HG02623 (cell line): ENCODE data around the gene NUP160.
A peak's percentile ranks its signal among the peaks of the same experiment; 100 is the strongest.
"Not testable (repeated sequence)": the region's sequence is repeated elsewhere in the genome, so short reads cannot be mapped to it uniquely, and the experiment has no call there.

ENCODE experiments used
- ATAC-seq: cut with Tn5 transposase; IDR thresholded peaks from one replicate; pipeline ENCODE4 v1.9.1; 2021; ENCODE audit warnings: moderate library complexity; ENCODE audit not compliant: unreplicated experiment

Gene NUP160

DNA sequence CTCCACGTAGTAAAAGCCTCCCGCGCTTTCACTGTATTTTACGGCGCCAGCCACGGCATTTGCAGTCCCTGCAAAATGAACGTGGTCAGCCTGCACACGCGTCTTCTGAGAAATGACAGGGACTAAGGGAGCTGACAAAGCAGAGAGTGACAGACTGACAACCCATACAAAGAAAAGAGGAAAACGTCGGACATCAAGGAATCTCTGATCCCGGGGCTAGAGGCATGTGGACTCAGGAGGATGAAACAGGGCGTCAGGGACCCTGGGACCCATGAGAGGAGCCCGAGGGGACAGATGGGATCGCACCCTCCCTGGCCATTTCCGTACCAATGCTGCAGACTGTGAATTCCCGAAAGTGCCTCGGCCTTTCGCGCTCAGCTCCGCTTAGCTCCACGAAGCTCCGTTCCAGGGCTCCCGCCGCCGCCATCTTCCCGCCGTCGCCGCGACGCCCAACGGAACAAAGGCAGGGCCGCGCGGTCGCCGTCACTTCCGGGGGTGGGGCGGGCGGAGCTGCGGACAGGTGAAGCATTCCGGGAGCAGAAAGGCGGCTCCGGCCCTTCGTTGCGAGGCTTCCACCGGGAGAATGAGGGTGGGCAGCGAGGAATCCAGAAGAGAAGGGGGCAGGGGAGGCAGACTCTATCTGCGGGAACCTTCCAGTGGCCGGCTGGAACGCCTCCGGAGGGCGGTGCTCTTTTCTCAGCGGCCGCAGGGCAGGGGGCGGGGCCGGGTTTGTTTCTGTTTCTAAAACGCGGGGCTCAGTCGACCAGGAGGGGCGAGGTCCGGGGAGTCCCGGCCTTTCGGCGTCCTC is at the start of gene NUP160:
Gene NUP160 (minus strand): TSS at position 459 of the 808 bp plus-strand sequence. CDS start 32 bp downstream, at position 427.
- ATAC-seq = peak; percentile 74

GRCh38 chr11:47896199-47896598 is 48.0 kb upstream of the NUP160 start:
- ATAC-seq = no peak

- no peak for ATAC-seq
Observed at GRCh38 chr11:47895035-47895434, 46.9 kb upstream of the NUP160 start.

DNA sequence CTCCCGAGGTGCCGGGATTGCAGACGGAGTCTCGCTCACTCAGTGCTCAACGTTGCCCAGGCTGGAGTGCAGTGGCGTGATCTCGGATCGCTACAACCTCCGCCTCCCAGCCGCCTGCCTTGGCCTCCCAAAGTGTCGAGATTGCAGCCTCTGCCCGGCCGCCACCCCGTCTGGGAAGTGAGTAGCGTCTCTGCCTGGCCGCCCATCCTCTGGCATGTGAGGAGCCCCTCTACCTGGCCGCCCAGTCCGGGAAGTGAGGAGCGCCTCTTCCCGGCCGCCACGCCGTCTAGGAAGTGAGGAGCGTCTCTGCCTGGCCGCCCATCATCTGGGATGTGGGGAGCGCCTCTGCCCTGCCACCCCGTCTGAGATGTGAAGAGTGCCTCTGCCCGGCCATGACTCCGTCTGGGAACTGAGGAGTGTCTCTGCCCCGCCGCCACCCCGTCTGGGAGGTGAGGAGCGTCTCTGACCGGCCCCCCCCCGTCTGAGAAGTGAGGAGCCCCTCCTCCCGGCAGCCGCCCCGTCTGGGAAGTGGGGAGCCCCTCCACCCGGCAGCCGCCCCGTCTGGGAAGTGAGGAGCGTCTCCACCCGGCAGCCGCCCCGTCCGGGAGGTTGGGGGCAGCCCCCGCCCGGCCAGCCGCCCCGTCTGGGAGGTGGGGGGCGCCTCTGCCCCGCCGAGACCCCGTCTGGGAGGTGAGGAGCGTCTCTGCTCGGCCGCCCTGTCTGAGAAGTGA is 44.6 kb upstream of the NUP160 start:
- ATAC-seq = not testable (repeated sequence)

DNA sequence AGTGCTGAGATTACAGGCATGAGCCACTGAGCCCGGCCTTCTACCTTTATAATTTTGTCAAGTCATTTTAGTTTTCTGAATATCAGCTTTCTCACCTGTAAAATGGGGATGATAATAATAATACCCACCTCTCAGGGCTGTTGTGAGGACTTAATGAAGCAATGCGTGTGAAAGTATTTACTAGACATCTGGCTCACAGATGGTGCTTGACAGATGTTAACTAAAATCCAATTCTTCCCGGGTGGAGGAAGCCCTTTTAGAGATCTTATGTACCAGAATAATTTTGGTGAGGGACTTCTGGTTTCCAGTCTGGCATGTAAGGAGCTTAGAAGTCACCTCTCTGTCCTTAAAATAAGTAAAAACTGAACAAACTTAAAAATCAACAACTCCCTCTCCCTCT is 43.7 kb upstream of the NUP160 start:
- no peak for ATAC-seq

DNA sequence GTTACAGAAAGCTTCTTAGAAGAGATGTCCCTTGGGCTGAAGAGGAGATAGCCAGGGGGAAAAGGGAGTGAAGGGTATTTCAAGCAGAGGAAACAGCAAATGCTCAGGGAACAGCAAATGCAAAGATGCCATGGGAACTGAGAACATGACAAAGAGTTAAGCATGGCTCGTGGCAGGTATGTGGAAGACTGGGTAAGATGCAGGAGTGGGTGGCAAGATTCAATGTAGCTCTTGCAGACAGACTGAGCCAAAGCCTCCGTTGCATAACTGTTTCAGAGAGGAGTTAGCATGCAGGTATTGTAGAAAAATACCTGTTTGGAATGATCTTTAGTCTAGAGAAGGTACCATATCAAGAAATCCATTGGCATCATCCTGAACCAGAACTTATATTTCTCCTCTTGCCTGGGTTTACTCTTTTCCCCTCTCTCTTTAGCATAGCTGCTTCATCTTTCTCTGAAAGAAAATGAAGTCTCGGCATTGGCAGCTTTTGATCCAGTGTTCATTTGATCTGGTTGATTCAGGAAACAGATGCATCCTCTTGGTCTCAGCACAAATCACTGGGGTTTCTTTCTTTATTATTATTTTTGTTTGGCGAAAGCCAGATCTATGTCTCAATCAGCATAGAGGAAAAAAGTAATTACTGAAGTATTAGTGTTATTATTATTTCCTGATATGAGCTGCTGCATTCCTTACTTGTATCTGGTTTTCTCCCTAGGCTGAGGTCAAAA is 41.7 kb upstream of the NUP160 start:
- ATAC-seq = no peak

DNA sequence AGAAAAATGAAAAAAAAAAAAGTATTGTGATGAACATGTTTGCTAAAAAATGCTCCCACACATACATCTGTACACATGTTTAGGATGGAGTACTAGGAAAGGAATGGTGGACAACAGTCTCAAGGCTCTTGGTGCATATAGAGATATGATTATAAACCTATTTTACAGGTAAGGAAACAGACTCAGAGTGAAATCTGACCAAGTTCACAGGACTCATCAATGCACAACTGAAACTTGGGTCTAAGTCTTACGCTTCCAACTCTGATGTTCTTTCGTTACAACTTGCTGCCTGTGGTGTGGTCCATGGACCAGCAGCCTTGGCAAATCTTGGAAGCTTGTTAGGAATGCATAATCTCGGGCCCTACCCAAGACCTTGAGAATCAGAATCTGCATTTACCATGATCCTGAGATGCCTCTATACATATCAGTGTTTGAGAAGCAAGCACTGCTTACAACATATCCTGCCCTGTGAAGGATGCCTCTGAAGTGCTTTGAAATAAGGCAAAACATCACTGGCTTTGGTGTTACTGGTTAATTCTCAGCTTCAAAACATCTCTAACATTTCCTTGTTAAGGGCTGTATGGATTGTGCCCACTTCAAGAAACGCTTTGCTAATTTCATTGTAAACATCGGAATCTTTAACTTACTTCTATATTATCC is 39.9 kb upstream of the NUP160 start:
- ATAC-seq = no peak

DNA sequence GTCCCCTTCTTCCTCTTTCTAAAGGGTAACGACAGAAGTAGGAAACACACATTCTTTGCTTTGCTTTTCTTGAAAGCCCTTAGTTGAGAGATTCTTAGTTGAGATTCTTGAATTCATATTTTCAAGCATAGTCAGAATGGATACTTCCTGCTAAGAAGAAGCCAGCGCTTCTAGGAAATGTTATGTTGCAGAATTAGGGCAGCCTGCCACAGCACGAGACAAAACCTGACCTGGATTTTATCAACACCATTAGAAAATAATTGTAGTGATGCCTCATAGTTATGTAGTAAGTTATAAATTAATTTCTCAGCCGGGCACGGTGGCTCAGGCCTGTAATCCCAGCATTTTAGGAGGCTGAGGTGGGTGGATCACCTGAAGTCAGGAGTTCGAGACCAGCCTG is 37.9 kb upstream of the NUP160 start:
- no peak for ATAC-seq

DNA sequence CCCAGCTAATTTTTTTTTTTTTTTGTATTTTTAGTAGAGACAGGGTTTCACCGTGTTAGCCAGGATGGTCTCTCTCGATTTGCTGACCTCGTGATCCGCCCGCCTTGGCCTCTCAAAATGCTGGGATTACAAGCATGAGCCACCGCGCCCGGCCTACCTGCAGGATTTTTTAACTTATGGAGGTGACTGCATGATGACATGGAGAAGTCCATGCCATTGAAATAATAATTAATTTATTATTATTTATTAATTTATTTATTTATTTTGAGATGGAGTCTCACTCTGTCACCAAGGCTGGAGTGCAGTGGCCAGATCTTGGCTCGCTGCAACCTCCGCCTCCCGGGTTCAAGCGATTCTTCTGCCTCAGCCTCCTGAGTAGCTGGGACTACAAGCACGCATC is 34.3 kb upstream of the NUP160 start:
- ATAC-seq = not testable (repeated sequence)

- no peak for ATAC-seq
Observed at GRCh38 chr11:47881145-47881544, 33.0 kb upstream of the NUP160 start.

DNA sequence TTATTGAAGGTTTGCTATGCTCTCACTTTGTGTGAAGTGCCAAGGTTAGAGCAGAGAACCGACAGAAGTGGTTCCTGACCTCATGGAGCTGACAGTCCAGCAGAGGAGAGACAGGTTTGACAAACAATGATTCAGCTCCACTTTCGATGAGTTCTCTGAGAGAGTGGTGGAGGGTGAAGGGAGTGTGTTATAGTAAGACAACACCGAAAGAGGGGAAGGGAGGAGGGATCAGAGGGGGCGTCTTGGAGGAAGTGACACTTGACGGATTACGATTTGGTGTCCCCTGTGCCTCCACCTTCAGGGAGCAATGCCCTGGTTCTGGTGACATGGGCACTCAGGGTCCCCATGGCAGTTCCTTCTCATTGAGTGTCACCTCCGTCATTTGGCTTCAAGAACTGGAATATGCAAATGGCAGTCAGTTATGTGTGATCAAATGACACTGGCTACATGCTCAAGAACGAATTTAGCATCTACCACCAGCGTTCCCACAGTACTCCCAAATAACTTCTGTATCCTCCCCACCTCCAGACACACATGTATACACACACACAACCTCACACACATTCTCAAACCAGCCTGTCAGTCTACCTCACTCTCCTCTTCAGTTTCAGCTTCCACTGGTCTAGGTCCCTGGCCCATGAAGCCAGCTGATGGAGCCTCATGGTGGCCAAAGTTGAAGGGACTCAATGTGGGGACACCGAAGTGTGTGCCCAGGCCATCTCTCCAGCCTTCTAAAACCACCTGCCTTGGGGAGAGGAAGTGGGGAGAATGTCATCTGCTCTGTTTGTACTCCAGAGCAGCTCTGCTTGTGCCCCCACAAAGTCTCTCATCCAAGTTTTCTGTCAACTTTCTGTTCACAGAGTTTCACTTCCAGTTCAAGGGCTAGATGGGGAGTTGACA is 31.4 kb upstream of the NUP160 start:
- ATAC-seq = no peak

GRCh38 chr11:47875858-47876257 is 27.7 kb upstream of the NUP160 start:
- not testable (repeated sequence) for ATAC-seq

GRCh38 chr11:47870404-47870803 is 22.3 kb upstream of the NUP160 start:
- ATAC-seq = no peak

DNA sequence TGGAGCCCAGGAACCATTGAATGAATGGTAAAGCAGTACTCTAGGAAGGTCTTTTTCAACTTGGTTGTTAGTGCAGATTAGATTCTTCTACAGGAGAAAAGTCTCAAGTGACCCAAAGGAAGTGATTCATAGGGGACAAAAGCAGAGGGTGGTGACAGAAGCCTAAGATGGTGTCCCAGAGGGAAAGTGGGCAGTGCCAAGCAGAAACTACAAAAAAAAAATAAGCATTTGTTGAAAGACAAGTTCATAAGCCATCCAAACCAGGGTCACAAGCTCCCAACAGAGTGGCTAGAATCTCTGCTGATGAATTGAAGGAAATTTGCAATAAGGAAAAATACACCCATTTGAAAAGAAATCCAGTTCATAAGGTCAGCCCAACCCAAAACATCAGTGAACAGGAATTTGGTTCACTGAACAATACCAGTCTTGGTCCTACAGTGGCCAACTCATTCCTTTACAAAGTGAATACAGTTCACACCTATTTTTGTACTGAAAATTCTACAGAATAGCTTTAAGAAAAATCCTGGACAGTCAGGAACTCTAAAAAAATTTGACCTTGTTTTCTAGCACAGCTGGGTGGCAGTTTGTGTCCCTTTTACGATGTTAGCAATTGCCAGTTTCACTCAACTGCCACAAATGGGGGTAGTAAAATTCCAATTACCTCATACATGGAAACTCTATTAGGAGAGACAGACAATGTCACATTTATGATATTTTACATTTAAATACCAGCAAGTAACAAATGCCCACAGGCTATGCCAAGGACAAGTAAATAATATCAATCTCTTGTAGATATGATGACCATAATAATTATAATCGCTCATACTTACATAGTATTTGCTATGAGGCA is 21.6 kb upstream of the NUP160 start:
- ATAC-seq = no peak

DNA sequence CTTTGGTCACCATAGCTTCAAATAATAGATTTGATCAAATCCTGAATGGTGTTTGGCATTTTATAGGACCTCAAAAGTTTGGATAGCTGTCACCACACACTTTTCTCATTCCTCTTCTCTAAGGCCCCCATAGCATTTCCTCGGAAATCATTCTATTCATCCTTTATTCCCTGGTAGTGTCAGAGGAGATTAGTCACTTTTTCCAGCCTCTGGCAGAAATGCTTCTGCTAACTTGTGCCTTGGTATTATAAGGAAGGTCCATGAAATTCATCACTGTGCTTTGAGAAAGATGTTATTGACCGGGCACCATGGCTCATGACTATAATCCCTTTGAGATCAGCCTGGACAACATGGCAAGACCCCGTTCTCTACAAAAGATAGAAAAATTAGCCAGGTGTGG is 19.7 kb upstream of the NUP160 start:
- ATAC-seq = no peak

GRCh38 chr11:47866892-47867291 is 18.7 kb upstream of the NUP160 start:
- ATAC-seq = not testable (repeated sequence)

- ATAC-seq = no peak
Observed at GRCh38 chr11:47864901-47865300, 16.8 kb upstream of the NUP160 start.

DNA sequence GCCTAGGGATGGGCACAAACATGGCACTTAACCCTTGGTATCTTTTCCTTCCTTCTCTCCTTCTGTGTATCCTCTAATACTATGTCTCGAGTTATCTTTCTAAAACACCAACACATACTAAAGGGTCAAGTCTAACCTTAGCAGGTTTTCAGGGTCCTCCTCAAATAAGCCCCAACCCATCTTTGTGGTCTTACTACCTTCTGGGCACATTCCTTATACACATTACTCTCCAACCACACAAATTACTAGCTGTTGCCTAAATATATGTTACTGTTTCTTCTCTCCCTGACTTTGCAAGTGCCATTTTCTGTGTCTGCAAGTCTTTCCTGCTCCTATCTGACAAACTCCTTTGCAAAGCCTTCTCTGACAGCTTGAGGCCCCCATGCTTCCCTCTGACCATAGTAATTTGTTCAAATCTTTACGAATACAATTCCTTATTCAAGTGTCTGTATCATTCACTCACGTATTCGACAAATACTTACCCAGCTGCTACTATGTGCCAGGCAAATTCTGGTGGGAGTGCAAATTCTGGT is 15.8 kb upstream of the NUP160 start:
- ATAC-seq = no peak
